ENCODE data around the gene NELFA. TPM values are rescaled to one million over a fixed set of nuclear protein-coding genes. Genes with fewer than 3 reads are reported as not detected.

NELFA gene
- total RNA-seq, 6 experiments from 2014 or later: 6.6 to 14.7 (median 8.7) TPM

- ATAC-seq (no peak), DNase-seq (peak in 2 of 3 donors; percentile 23 to 24)
- intact Hi-C loops (cut with DNase I): no loop called here
- Histone ChIP-seq H3K27me3 (no peaks in the 10 kb centered on the region), H3K9me3 (no peaks in the 10 kb centered on the region), H3K4me1 (no peaks in the 10 kb centered on the region), H3K4me3 (no peak overlapping the region), H3K36me3 (no peaks in the 10 kb centered on the region), H3K27ac (no peak overlapping the region)
- 90% methylated on average over 7 of the region's 7 CpGs for WGBS (ENCODE audit: insufficient coverage, low coverage, low lambda C conversion rate, missing lambda C conversion rate)
- TF ChIP-seq CTCF (IDR thresholded peaks at IDR 0.05) (no peak), POLR2A (IDR thresholded peaks at IDR 0.05) (no peak)
Observed at GRCh38 chr4:2049811-2050210, 41.0 kb upstream of the NELFA start.

GRCh38 chr4:2049381-2049780, 40.6 kb upstream of the NELFA start:
- Histone ChIP-seq H3K4me3 (no peak overlapping the region), H3K9me3 (no peaks in the 10 kb centered on the region), H3K36me3 (no peaks in the 10 kb centered on the region), H3K27me3 (no peaks in the 10 kb centered on the region), H3K4me1 (no peaks in the 10 kb centered on the region), H3K27ac (no peak overlapping the region)
- no peak for ATAC-seq
- TF ChIP-seq POLR2A (IDR thresholded peaks at IDR 0.05) (no peak), CTCF (IDR thresholded peaks at IDR 0.05) (no peak)
- 53% methylated on average over 3 of the region's 7 CpGs for WGBS (ENCODE audit: insufficient coverage, low coverage, low lambda C conversion rate, missing lambda C conversion rate)
- DNase-seq: peak in 2 of 3 donors; percentile 29 to 31
- intact Hi-C loops (cut with DNase I): no loop called here

GRCh38 chr4:2048831-2049230, 40.1 kb upstream of the NELFA start:
- intact Hi-C loops (cut with DNase I): no loop called here
- 90% methylated on average over 6 of the region's 8 CpGs for WGBS (ENCODE audit: insufficient coverage, low coverage, low lambda C conversion rate, missing lambda C conversion rate)
- ATAC-seq: no peak
- Histone ChIP-seq H3K36me3 (no peaks in the 10 kb centered on the region), H3K4me1 (no peaks in the 10 kb centered on the region), H3K27me3 (no peaks in the 10 kb centered on the region), H3K9me3 (no peaks in the 10 kb centered on the region), H3K27ac (no peak overlapping the region), H3K4me3 (no peak overlapping the region)
- no peak for TF ChIP-seq POLR2A (IDR thresholded peaks at IDR 0.05)
- no peak for TF ChIP-seq CTCF (IDR thresholded peaks at IDR 0.05)
- peak in 2 of 3 donors; percentile 6 to 18 for DNase-seq

- ATAC-seq (no peak), DNase-seq (peak in 2 of 3 donors; percentile 35 to 40)
- Histone ChIP-seq H3K27me3 (no peaks in the 10 kb centered on the region), H3K4me1 (no peaks in the 10 kb centered on the region), H3K4me3 (no peak overlapping the region), H3K27ac (no peak overlapping the region), H3K9me3 (no peaks in the 10 kb centered on the region), H3K36me3 (no peaks in the 10 kb centered on the region)
- no peak for TF ChIP-seq POLR2A (IDR thresholded peaks at IDR 0.05)
- intact Hi-C loops (cut with DNase I): no loop called here
- 81% methylated on average over 8 of the region's 25 CpGs for WGBS (ENCODE audit: insufficient coverage, low coverage, low lambda C conversion rate, missing lambda C conversion rate)
Observed at GRCh38 chr4:2047781-2048581, 39.2 kb upstream of the NELFA start.

GRCh38 chr4:2047031-2047660, 38.4 kb upstream of the NELFA start:
- ATAC-seq (no peak), DNase-seq (peak in 2 of 3 donors; percentile 27 to 49)
- no peaks in the 10 kb centered on the region for H3K36me3 ChIP-seq
- TF ChIP-seq CTCF (IDR thresholded peaks at IDR 0.05) (no peak), POLR2A (IDR thresholded peaks at IDR 0.05) (no peak)
- H3K27ac ChIP-seq: no peak overlapping the region
- no peaks in the 10 kb centered on the region for H3K27me3 ChIP-seq
- 46% methylated on average over 9 of the region's 57 CpGs for WGBS (ENCODE audit: insufficient coverage, low coverage, low lambda C conversion rate, missing lambda C conversion rate)
- no peaks in the 10 kb centered on the region for H3K9me3 ChIP-seq
- H3K4me3 ChIP-seq: no peak overlapping the region
- intact Hi-C loops (cut with DNase I): no loop called here
- peaks cover 0 to 6% (median 0%) of the 10 kb centered on the region in 4 donors for H3K4me1 ChIP-seq

Data from right lobe of liver (tissue), 6 donors.